GM18907 (cell line): Measurements from ENCODE around the gene NMRK1.
A peak's percentile ranks its signal among the peaks of the same experiment; 100 is the strongest.

ENCODE experiments used
- ATAC-seq: cut with Tn5 transposase; IDR thresholded peaks from one replicate; pipeline ENCODE4 v1.9.1; 2021; ENCODE audit warnings: mild to moderate bottlenecking, moderate library complexity; ENCODE audit not compliant: unreplicated experiment

The NMRK1 gene

DNA sequence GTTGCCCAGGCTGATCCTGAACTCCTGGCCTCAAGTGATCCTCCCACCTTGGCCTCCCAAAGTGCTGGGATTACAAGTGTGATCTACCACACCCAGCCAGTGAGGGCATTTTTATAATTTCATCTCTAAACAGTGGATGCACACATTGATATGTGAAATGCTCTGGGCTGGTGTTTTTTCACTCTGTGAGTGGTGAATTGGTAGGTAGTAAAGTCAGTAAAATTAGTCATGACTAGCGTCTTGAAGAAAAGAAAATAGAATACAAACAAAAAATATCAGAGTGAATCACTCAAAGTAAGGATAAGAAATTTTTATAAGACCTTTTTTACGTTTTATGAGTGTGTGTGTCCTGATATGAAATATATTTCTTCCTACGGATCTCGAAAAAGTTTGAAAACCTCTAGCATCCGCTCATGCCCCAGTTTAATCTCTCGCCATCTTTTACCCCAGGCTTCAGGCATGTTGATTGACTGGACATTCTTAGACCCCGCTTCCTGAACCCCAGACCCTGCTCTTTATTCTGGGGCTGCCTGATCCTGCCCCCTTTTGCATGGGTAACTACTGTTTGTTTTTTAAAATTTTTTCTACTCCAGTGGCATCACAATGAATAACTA lies 14.3 kb upstream of the NMRK1 start:
- no peak for ATAC-seq

DNA sequence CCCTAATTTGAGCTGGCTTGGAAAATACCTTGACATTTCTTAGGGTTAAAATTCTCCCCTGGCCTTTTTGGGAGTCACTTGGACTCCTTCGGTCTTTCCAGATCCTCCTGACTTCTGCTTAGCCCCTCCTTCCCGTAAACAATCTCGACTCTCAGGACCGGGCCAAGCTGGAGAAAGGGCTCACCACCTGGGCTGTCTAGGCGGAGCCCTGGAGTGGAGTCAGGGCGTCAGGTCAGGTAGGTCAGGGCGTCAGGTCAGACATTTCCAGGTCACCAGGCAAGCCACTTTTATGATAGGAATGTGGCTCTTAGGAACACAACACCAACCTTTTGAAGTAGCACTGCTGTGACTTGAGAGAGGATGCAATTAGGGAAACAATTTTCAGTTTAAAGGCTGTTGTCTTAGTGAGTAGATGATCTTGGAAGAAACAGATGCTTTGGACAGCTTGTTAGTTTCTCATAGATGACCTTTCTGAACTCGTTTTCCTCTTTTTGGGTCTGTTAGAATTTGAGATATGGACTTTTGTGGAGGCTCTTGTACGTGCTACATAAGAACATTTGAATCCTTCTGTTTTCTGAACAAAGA lies 13.1 kb upstream of the NMRK1 start:
- no peak for ATAC-seq

DNA sequence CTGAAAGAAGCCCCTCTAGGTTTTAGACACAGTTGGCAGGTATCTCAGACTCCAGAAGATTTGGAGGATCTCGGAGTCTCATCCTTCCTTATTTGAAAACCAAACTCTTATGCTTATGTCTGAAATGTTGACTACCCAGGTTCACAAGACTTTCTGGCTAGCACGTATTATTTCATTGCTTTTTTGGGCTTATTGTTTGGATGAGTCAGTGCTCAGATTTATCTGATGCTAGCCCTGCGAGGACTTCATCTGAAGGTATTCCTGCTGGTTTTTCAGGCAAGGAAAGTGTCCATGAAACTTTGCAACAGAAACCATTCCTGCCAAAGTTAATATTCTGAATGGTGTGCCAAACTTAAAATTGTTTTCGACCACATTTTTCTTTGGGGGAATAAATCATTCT lies 8.8 kb upstream of the NMRK1 start:
- no peak for ATAC-seq

DNA sequence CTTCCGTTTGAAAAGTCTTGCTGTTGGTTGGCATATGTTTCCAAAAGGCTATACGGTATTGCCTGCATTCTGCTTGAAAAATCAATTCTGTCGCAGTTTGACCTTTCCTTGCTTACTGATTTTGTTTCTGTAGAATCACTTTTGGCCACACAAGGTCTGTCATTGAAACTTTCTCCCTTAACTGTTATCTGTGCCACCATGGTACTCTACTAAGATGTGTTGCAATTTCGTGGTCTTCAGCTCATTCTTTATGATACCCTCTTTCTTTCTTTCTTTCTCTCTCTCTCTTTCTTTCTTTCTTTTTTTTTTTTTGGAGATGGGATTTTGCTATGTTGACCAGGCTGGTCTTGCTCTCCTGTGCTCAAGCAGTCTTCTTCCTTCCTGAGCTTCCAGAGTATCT lies 4.8 kb upstream of the NMRK1 start:
- ATAC-seq = no peak

DNA sequence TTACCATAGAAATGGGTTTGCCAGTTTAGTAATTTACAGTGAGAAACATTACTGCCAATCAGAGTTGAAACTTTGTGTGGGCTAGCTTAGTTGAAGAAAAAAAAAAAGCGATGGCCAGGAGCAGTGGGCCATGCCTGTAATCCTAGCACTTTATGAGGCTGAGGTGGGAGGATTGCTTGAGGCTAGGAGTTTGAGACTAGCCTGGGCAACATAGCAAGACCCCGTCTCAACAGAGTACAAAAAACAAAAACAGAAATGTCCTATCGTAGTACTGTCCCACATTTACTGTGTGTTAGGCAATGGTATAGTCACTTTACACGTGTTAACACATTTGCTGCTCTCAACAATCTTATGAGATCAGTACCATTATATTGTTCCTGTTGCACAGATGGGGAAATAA lies 2.6 kb upstream of the NMRK1 start:
- no peak for ATAC-seq

DNA sequence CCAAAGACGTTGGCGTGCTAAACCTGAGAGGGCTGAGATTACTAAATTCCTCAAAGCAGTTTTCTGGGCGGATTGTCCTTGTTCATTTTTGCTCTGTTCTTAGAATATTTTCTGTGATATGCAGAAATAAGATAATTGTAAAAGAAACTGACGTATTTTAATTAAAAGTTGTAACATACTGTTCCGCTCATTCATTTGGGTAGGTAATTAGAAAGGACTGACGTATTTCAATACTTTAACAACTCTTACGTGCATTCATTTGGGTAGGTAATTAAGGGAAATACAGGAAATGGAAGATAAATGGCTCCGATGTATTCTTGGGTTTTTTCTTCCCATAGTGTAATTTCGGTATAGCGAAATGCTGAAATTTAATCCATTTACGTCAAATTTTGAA lies 1.4 kb upstream of the NMRK1 start:
- ATAC-seq = no peak

DNA sequence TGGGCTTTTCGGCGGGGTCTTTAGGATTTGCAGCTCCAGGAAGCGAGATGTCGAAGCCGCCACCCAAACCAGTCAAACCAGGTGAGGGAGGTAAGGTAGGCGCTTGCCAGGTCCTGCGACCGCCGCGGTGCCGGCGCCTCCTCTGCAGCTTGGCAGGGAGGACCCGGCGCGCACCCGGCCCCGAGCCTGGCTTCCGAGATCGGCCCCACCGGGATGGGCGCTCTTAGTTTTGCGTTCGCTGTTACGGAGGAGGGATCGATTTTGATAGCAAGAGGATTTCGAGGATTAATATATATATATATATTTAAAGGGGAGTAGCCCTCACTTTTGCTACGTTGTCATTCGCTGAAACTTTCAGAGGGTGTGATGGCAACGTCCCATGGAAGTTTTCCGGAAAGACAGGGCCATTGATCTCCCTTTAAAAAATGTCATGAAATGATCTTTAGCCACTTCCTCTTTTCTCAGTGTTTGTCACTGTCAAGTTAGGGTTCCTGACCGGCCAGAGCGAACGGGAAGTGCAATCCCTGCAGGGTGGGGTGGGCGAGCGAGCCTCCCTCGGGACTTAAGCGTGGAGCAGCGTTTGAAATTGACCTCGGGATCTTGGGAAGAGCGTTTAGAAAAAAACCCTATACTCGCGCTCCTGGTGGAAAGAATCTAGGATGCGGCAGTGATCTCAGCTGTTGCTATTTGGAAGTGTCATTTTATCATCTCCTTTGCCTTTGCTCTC lies 854 bp upstream of the NMRK1 start:
- peak; percentile 42 for ATAC-seq

DNA sequence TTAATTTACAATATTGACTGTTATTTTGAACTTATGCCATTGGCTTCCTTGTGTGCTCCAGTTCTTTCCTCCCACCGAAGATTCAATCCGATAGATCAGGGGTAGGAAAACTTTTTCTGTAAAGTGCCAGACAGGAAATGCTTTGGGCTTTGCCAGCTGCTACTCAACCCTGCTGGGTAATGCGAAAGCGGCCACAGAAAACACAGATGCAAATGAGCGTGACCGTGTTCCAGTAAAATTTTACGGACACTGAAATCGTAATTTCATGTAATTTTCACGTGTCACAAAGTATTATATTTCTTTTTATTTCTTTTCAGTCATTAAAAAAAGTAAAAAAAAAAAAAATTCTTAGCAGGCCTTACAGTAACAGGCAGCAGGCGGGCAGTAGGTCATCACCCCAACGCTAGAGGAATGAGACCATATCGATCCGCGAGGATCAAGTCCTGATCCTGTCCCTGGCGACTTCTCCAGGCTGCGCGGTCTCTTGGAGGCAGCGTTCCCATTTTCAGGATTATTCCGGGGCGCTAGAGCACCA lies 599 bp downstream of the NMRK1 start:
- ATAC-seq = peak; percentile 44

DNA sequence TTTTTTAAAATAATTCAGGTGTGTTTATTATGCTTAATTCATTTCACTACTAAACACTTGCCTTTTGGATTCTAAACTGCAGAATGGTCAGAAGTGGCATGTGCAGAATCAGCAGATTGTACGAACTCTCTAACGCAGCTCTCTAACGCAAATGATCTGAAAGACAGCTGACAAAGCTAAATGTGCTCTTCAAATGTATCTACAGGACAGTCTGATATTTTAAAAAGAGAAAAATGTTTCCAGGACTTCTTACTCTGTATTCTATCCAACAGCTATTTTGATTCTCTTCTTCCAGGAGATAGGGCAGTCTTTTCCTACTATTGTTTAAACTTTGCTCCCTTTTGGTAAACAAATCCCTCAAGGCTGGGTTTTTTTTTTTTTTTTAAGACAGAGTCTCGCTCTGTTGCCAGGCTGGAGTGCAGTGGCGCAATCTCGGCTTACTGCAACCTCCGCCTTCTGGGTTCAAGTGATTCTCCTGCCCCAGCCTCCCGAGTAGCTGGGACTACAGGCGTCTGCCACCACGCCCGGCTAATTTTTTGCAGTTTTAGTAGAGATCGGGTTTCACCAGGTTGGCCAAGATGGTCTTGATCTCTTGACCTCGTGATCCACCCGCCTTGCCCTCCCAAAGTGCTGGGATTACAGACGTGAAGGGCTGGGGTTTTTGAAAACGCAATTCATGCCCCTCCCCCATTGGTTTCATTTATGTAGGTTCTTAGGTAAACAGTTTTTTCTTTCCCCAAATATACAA lies 1.2 kb downstream of the NMRK1 start:
- ATAC-seq = no peak

DNA sequence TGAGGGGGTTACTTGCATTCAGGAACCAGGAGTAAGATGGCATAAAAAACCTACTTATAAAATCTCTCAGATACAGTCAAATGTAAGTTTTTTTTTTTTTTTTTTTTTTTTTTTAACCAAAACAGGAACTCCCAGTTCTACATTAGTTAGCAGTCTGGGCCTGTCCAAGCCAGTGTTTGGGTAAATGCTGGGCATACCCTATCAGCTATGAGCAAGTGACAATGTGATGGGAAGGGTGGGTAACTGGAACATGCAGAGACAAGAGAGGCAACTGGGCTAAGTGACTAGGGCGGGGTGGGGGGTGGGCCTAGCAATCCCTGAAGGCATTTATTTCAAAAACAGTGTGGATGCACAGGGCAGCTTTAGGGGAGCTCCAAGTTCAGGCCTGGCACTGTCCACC lies 2.3 kb downstream of the NMRK1 start:
- ATAC-seq = no peak

DNA sequence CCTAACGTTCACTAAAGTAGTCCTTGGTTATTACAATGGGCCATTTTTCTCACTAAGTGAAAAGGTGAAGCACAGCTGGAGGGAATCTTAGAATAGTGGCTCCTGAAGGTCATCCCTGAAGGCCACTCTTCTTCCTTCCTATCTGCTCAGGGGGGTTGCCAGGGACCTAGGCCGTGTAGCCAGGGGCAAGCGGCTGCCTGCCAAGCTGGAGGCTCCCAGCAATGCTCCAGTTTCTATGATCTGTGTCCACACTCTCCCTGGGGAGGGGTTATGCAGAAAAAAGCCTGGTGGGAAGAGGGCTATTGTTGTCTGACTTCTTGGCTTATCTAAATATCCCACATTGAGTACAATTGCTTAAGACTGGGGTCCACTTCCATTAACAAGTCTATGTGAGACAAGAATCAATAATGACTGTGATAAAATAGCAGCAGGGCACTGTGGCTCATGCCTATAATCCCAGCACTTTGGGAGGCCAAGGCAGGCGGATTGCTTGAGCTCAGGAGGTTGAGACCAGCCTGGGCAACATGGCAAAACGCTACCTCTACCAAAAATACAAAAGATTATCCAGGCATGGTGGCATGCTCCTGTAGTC lies 3.8 kb downstream of the NMRK1 start:
- no peak for ATAC-seq

DNA sequence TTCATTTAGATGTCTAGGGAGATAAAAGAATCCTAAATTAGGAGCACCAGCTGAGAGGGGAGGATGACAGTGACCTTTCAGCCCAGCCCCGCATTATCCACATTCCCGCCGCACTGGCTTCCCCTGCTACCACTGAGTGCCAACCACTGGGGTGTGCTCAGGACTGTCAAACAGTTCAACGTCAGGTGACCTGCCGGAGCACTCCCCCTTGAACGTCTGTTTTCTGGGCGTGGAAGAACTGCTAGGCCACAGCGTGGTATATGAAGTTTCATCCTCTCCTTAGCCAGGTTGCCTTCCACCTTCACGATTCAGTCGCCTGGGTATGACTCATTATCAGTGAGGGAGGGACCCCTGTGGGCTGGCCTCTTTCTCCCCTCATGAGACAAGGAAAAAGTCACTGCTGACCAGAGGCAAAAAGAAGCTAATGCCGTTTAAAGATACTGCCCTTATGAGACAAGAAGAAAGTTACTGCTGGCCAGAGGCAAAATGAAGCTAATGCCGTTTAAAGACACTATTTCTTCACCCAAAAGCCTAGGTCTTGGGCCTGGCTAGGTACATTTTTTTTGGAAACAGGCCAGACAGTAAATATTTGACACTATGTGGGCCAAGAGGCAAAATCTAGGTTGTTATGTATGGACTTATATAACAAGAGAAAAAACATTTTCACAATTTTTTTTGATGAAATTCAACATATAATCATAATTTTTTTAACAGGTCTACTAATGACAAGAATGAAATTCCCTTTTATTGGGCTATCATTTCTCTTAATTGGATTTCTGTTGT lies 4.6 kb downstream of the NMRK1 start:
- ATAC-seq = no peak

DNA sequence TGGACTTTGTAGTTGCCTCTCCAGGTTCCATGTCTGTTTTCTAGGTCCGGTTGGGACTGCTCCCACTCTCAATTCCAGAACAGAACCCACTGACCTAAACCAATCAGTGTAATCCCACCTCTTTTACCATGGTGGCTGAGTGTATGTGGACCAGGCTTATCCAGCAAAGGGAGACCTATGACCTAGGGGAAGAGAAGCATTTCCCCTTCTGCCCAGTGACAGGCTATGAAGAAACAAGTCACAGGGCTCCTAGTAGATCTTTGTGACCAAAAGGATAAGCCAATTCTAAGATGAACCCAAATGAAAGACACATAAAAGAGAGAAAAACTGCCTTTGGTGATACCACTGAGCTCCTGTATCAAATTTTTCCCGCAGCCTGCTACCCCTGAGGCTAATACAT lies 6.3 kb downstream of the NMRK1 start:
- ATAC-seq = no peak

DNA sequence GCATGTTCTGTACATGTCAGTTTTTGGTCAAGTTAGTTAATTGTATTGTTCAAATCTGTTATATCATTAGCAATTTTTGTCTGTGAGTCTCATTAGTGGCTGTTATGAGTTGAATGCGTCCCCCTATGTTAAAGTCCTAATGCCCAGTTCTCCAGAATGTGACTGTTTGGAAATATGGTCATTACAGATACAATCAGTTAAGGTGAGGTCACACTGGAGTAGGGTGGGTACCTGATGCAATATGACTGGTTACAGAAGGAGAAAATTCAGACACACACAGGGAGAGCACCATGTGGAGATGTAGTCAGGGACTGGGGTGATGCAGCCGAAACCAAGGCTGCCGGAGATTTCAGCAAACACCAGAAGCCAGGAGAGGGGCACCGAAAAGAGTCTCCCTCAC lies 15.1 kb downstream of the NMRK1 start:
- no peak for ATAC-seq

DNA sequence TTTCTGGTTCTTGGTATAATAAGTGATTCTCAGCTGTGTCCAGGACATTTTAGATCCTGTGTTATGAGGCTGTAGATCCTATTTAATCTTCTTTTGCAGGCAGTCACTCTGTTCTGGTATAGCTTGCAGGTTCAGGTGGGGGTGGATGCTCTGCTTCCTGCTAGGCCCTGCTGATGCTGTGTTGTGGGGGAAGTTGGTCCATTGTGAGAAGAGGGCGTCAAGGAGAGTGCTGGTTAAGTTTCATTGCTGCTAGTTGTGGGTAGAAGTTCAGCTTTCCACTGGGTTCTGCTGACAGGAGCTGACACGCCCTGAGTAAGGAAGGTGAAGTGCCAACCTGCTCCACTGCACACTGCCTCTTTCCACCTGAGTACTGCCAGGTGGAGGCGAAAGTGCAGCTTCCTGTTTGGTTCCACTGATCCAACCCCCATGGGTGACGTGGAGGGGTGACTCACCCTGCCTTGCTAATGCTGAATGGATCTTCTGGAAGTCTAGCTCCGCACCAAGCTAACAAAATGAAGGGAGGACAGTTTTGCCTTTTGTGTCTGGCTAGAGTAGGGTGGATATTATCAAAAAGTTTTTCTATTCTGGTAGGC lies 16.3 kb downstream of the NMRK1 start:
- peak; percentile 63 for ATAC-seq

DNA sequence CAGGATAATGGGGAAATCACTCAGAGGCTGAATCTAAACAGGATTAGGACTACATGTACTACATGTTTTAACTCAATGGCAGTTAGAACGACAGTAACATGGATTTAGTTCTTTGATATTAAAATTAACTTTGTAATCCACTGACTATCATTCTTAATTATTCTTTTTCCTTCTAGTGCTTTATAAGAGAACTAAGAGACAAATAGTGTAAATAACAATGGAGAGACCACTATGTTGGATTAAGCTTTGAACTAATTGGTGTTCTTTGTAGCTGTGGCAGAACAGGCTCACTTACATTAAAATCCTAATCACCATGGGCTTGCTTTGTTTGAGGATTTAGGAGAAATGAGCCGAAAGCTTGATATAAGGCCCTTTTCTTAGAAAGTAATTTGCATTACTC lies 18.8 kb downstream of the NMRK1 start:
- ATAC-seq = no peak

DNA sequence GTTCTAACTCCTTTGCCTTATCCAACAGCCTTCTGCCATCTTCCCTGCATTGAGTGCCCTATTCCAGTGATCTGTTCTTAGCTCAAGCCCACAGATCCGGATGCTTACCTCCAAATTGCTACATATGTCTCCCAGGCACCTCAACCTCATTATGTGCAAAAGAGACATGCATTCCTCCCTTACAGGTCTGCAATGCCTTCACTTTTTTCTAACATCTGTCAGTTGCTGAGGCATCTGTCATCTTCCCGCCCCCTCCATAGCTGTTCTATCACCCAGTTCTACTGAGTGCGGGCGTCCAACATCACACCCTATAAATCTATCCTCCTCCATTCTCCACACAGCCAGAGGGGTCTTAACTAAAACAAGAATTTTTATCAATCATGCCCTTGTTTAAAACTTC lies 20.1 kb downstream of the NMRK1 start:
- no peak for ATAC-seq

DNA sequence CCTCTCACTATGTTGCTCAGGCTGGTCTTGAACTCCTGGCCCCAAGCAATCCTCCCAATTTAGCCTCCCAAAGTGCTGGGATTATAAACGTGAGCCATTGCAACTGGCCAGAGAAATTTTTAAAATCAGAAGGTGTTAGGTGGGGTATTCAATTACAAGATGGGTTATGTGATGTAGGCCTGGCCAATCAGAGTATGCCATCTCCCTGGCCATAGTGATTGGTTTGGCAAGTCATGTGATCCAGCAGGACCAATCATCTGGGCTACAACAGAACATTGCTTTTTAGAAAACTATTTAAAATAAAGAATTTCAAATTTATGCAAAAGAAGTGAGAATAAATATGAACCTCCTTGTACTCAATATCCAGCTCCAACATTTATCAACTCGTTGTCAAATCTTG lies 22.4 kb downstream of the NMRK1 start:
- ATAC-seq = no peak

DNA sequence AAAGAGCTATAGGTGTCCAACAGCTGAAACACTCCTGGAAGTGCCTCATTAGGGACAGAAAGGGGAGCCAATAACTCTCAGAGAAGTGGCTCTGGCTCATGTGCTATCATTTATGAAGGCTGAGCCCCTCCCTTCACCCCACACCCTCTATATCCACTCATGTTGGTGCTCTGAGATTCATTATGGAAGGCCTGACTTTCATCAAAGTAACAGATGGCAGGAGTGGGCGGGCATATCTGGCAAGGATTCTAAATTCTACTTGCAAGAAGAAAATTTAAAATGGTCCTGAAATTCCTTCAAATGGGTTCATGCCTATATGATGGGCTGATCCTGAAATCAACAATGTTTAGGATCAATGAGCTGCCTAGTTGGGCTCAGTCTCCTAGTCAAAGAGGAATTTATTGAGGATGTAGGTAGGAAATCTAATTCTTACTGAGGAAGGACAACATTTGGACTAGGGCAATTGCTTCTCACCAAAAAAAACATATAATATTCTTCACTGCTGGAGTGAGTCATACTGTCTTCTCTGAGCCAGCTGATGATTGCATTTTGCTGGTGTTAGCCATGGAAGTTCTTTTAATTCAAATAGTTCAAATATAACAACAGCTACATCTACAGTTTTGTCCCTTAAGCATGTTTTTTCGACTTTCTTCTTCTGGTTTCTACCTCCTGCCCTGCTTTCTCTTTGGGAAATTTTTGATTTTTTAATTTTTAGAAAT lies 23.5 kb downstream of the NMRK1 start:
- no peak for ATAC-seq
